IMR-90 (cell line): ENCODE results near the gene H2AZ1. TPM values are rescaled to one million over a fixed set of nuclear protein-coding genes. Genes with fewer than 3 reads are reported as not detected.

Experiments used
- ATAC-seq: fragments of 200-7000 bp; cut with Tn5 transposase; 2 replicates; pipeline ENCODE4 v1.9.1; 2020; ENCODE audit warnings: low read depth, mild to moderate bottlenecking, moderate library complexity
- BruUV-seq: library from RNA; stranded (reverse); fragments of 400-500 nt; replicated peaks from 2 replicates; lab custom pipeline; 2021; lab: Mats Ljungman, UMichigan
- CTCF ChIA-PET: fragments of 300-600 bp; formaldehyde crosslinking; extraction: SDS; loops from one replicate; lab custom pipeline; 2021; ENCODE audit warnings: antibody characterized with exemption; lab: Yijun Ruan, JAX
- POLR2A ChIA-PET: fragments of 300-600 bp; sonication (Branson Sonifier 250); formaldehyde crosslinking; loops from one replicate; lab custom pipeline; 2022; ENCODE audit warnings: antibody characterized with exemption; ENCODE audit not compliant: unreplicated experiment; lab: Charles Lee
- DNase-seq: peaks from one replicate; pipeline ENCODE4 v3.0.0; 2013
- H2AFZ ChIP-seq: replicated peaks from 2 replicates; pipeline ENCODE3; 2013; ENCODE audit warnings: low read length, mild to moderate bottlenecking; ENCODE audit not compliant: poor library complexity
- H2AK5ac ChIP-seq: 2 replicates; pipeline ENCODE4 v1.6.1; 2013; ENCODE audit warnings: low read depth, low read length, inconsistent platforms
- H2AK9ac ChIP-seq: replicated peaks from 2 replicates; pipeline ENCODE3; 2013; ENCODE audit warnings: mild to moderate bottlenecking, low read depth, low read length, moderate library complexity; ENCODE audit not compliant: poor library complexity
- H2BK120ac ChIP-seq: 2 replicates; pipeline ENCODE4 v1.6.1; 2013; ENCODE audit warnings: low read depth, low read length, inconsistent platforms
- H2BK15ac ChIP-seq: 3 replicates; pipeline ENCODE4 v1.6.1; 2013; ENCODE audit warnings: low read depth, low read length, inconsistent platforms
- H2BK20ac ChIP-seq: 2 replicates; pipeline ENCODE4 v1.6.1; 2013; ENCODE audit warnings: low read depth, mild to moderate bottlenecking, inconsistent platforms, low read length, moderate library complexity
- H2BK5ac ChIP-seq: 2 replicates; pipeline ENCODE4 v1.6.1; 2013; ENCODE audit warnings: mild to moderate bottlenecking, low read depth, low read length, inconsistent platforms; ENCODE audit not compliant: poor library complexity, severe bottlenecking
- H3K14ac ChIP-seq: replicated peaks from 2 replicates; pipeline ENCODE4 v1.6.1; 2013; ENCODE audit warnings: low read depth, low read length, inconsistent platforms
- H3K18ac ChIP-seq: 2 replicates; pipeline ENCODE4 v1.6.1; 2013; ENCODE audit warnings: low read depth, low read length, control low read depth
- H3K23ac ChIP-seq: 2 replicates; pipeline ENCODE4 v1.6.1; 2013; ENCODE audit warnings: low read depth, low read length, inconsistent platforms
- H3K27ac ChIP-seq: 2 replicates; pipeline ENCODE4 v1.5.1; 2013; ENCODE audit warnings: mild to moderate bottlenecking, control low read depth, low read length; ENCODE audit not compliant: insufficient read depth
- H3K27me3 ChIP-seq: 2 replicates; pipeline ENCODE4 v1.6.1; 2013; ENCODE audit warnings: low read length; ENCODE audit not compliant: control insufficient read depth, insufficient read depth
- H3K36me3 ChIP-seq: 2 replicates; pipeline ENCODE4 v1.6.1; 2013; ENCODE audit warnings: low read length, mixed read lengths; ENCODE audit not compliant: control insufficient read depth, insufficient read depth
- H3K4ac ChIP-seq: 2 replicates; pipeline ENCODE4 v1.6.1; 2013; ENCODE audit warnings: low read depth, low read length, inconsistent platforms
- H3K4me1 ChIP-seq: 2 replicates; pipeline ENCODE4 v1.6.1; 2013; ENCODE audit warnings: low read length, mixed read lengths; ENCODE audit not compliant: control insufficient read depth, insufficient read depth
- H3K4me2 ChIP-seq: 2 replicates; pipeline ENCODE4 v1.6.1; 2013; ENCODE audit warnings: low read depth, mild to moderate bottlenecking, control low read depth, low read length, moderate library complexity
- H3K4me3 ChIP-seq: 2 replicates; pipeline ENCODE4 v1.5.1; 2013; ENCODE audit warnings: low read depth, mild to moderate bottlenecking, control low read depth, low read length, moderate library complexity; ENCODE audit not compliant: insufficient read depth
- H3K56ac ChIP-seq: 2 replicates; pipeline ENCODE4 v1.6.1; 2013; ENCODE audit warnings: low read length, inconsistent platforms; ENCODE audit not compliant: insufficient read depth; ENCODE audit errors: extremely low read depth
- H3K79me1 ChIP-seq, 2 experiments: 2 replicates each; pipeline ENCODE4 v1.6.1; 2013; ENCODE audit warnings: low read length in 2 of 2, inconsistent platforms in 1 of 2, low read depth in 1 of 2
- H3K9ac ChIP-seq: 2 replicates; pipeline ENCODE4 v1.6.1; 2013; ENCODE audit warnings: low read depth, low read length, control low read depth
- H3K9me1 ChIP-seq: 2 replicates; pipeline ENCODE4 v1.6.1; 2013; ENCODE audit warnings: low read length, inconsistent platforms; ENCODE audit not compliant: insufficient read depth
- H3K9me3 ChIP-seq: 2 replicates; pipeline ENCODE4 v1.6.1; 2013; ENCODE audit warnings: low read length; ENCODE audit not compliant: control insufficient read depth, insufficient read depth
- H4K20me1 ChIP-seq: 2 replicates; pipeline ENCODE4 v1.6.1; 2013; ENCODE audit warnings: low read length, inconsistent platforms; ENCODE audit not compliant: insufficient read depth
- H4K5ac ChIP-seq: 2 replicates; pipeline ENCODE4 v1.6.1; 2013; ENCODE audit warnings: mild to moderate bottlenecking, low read depth, low read length, control low read depth
- H4K8ac ChIP-seq, 2 experiments: 2 replicates each; pipeline ENCODE4 v1.6.1; 2013; ENCODE audit warnings: low read depth in 2 of 2, low read length in 2 of 2, control low read depth in 1 of 2, inconsistent platforms in 1 of 2
- H4K91ac ChIP-seq: 2 replicates; pipeline ENCODE4 v1.6.1; 2013; ENCODE audit warnings: low read depth, low read length, inconsistent platforms; ENCODE audit not compliant: insufficient read depth
- CEBPB ChIP-seq: IDR thresholded peaks from 2 replicates; pipeline ENCODE4 v1.6.1; 2012; ENCODE audit warnings: low read depth, low read length, improper control_type of control experiment
- CHD1 ChIP-seq: IDR thresholded peaks from 2 replicates; pipeline ENCODE4 v1.6.1; 2012; ENCODE audit warnings: low read depth, low read length, improper control_type of control experiment
- FOS ChIP-seq: fragments of 150-350 bp; IDR thresholded peaks from 2 replicates; pipeline ENCODE4 v1.6.1; 2016; ENCODE audit warnings: low read depth, low read length
- MAZ ChIP-seq: IDR thresholded peaks from 2 replicates; pipeline ENCODE4 v1.6.1; 2012; ENCODE audit warnings: low read depth, mild to moderate bottlenecking, low read length, improper control_type of control experiment, moderate library complexity, borderline replicate concordance
- MXI1 ChIP-seq: IDR thresholded peaks from 2 replicates; pipeline ENCODE4 v1.6.1; 2012; ENCODE audit warnings: low read depth, mild to moderate bottlenecking, low read length, moderate library complexity, borderline replicate concordance
- WGBS, 2 experiments: methylation state at CpG; one replicate each; pipeline versions ENCODE4 v1.1.5 to v1.1.7; 2013; ENCODE audit warnings: missing lambda C conversion rate in 2 of 2; ENCODE audit not compliant: insufficient read length in 1 of 2; ENCODE audit errors: extremely low coverage in 2 of 2; 5-methylcytosine and 5-hydroxymethylcytosine counted together
- dilution Hi-C: fragments of 300-500 bp; cut with HindIII; formaldehyde crosslinking; loops from one replicate; pipeline ENCODE4 v1.14.3; 2018; ENCODE audit warnings: low sequenced_read_pairs; ENCODE audit not compliant: unreplicated experiment
- in situ Hi-C: fragments of 300-500 bp; cut with MboI; formaldehyde crosslinking; loops from 3 replicates; pipeline ENCODE4 v1.14.3; 2019; ENCODE audit warnings: low sequenced_read_pairs, inconsistent platforms, mixed read lengths
- intact Hi-C: fragments of 100-400 bp; cut with micrococcal nuclease; formaldehyde crosslinking; loops from 2 replicates; pipeline ENCODE4 v1.10.0; 2022
- polyA plus RNA-seq, 3 experiments: library from polyadenylated mRNA; depleted of rRNA; stranded (reverse); fragments of >200 nt; gene quantifications; 2 replicates each; pipeline ENCODE4 v1.2.3, GENCODE V29; 2012; ENCODE audit warnings: low replicate concordance in 1 of 3
- total RNA-seq: library from RNA; depleted of rRNA; stranded (reverse); fragments of >200 nt; gene quantifications from 2 replicates; pipeline ENCODE4 v1.2.3, GENCODE V29; 2012
- TF ChIP-seq, protein P1 (sequence below): conservative IDR thresholded peaks from 2 replicates; pipeline ENCODE4 v1.5.1; 2012; ENCODE audit warnings: mild to moderate bottlenecking, low read depth, low read length, improper control_type of control experiment

H2AZ1 gene
- total and polyA plus RNA-seq, 2 of the 4 experiments (the other 2 are of a cell fraction): 456 to 1,129 TPM

GRCh38 chr4:99966692-99967091, 16.6 kb upstream of the H2AZ1 start:
- Histone ChIP-seq H2BK20ac (no peak overlapping the region; the same call in 1 of the 2 replicates), H3K56ac (0 out of 2 replicates have a peak overlapping the region, but pooled peaks have one; percentile 3), H2BK15ac (peak overlapping the region; percentile 97; the same call in 1 of the 3 replicates), H3K9me3 (no peaks in the 10 kb centered on the region), H3K9ac (no peak overlapping the region), H3K14ac (0 out of 2 replicates have a peak overlapping the region, but pooled peaks have one; percentile 19), H4K91ac (no peak overlapping the region), H3K4me1 (peaks cover 9% of the 10 kb centered on the region), H3K18ac (peak overlapping the region; percentile 89; the same call in 1 of the 2 replicates), H3K36me3 (no peaks in the 10 kb centered on the region), H4K5ac (peak overlapping the region; percentile 89), H3K27ac (peak overlapping the region; percentile 84; the same call in 1 of the 2 replicates), H2AK5ac (no peak overlapping the region), H3K27me3 (no peaks in the 10 kb centered on the region), H3K4ac (peak overlapping the region; percentile 89; the same call in 1 of the 2 replicates), H3K4me3 (no peak overlapping the region), H2BK5ac (peak overlapping the region; percentile 82), H4K20me1 (no peaks in the 10 kb centered on the region), H3K4me2 (peak overlapping the region; percentile 61), H2AK9ac (no peak overlapping the region), H4K8ac (peak overlapping the region in 1 of 2 experiments; percentile 11; a peak in 1 of 4 replicates), H3K79me1 (0 out of 4 replicates have a peak, but pooled peaks cover 0 to 4% of the 10 kb centered on the region in 2 experiments), H2AFZ (no peak overlapping the region), H3K23ac (peak overlapping the region; percentile 45; the same call in 1 of the 2 replicates), H2BK120ac (peak overlapping the region; percentile 82), H3K9me1 (peaks cover 4% of the 10 kb centered on the region; the same call in 1 of the 2 replicates)
- ChIA-PET CTCF (no interaction called here), POLR2A (no interaction called here)
- ATAC-seq: peak; percentile 33; the same call in 1 of the 2 replicates
- peak; percentile 71 for DNase-seq
- TF ChIP-seq MAZ (no peak), CEBPB (peak; percentile 70), CHD1 (no peak), FOS (peak; percentile 41; the same call in 1 of the 2 replicates), MXI1 (no peak)
- TF ChIP-seq, protein P1, sequence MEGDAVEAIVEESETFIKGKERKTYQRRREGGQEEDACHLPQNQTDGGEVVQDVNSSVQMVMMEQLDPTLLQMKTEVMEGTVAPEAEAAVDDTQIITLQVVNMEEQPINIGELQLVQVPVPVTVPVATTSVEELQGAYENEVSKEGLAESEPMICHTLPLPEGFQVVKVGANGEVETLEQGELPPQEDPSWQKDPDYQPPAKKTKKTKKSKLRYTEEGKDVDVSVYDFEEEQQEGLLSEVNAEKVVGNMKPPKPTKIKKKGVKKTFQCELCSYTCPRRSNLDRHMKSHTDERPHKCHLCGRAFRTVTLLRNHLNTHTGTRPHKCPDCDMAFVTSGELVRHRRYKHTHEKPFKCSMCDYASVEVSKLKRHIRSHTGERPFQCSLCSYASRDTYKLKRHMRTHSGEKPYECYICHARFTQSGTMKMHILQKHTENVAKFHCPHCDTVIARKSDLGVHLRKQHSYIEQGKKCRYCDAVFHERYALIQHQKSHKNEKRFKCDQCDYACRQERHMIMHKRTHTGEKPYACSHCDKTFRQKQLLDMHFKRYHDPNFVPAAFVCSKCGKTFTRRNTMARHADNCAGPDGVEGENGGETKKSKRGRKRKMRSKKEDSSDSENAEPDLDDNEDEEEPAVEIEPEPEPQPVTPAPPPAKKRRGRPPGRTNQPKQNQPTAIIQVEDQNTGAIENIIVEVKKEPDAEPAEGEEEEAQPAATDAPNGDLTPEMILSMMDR: no peak
- no TSS peak for BruUV-seq
- dilution Hi-C loops (no loop called here), intact Hi-C loops (no loop called here), in situ Hi-C loops (no loop called here)
- WGBS, 2 experiments: no CpG with 5 or more reads among the region's 3 CpGs
